ENCODE measurements around the gene GANC.

The GANC gene

DNA sequence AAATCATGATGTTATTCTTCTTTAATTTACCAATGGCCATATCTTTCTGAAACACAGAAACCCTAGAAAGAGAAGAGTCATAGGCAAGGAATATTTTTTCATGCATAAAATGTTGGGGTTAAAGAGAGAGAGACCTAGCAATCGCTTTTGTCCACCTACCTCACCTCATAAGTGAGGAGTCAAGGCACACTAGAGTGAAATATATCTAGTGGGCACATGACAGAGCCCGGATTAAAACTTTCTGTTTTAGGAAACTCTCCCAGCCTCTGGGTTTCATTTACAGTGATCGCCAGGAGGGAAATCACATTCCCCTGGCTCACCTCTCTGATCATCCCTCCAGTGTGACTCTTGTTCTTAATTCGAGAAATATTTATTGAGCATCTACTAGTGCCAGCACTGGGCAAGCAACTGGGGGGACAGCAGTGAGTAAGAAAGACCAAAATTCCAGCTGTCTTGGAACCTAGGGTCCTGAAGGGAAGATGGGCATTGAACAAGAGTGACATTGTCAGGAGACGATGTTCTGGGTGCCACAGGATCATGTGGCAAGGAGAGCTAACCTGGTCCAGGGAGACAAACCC, 87.6 kb downstream of the GANC start:
- H3K9me2 ChIP-seq (replicated peaks; ENCODE audit: low read depth, low read length), result no peaks in the 10 kb centered on the region
- TF ChIP-seq CTCF (conservative IDR thresholded peaks at IDR 0.05; ENCODE audit: low read length) (no peak), EZH2phosphoT487 (IDR thresholded peaks at IDR 0.05; ENCODE audit: borderline replicate concordance) (no peak)
- H3K4me3 ChIP-seq (ENCODE audit: low read length, poor library complexity, severe bottlenecking), result no peak overlapping the region
- no peak overlapping the region for H3K9ac ChIP-seq (ENCODE audit: low read depth, low read length, poor library complexity, severe bottlenecking)
- H3K79me2 ChIP-seq (ENCODE audit: insufficient read depth, low read length), result no peaks in the 10 kb centered on the region
- H2AFZ ChIP-seq (ENCODE audit: low read length), result no peak overlapping the region
- H3F3A ChIP-seq (ENCODE audit: low read depth), result no peaks in the 10 kb centered on the region
- no peaks in the 10 kb centered on the region for H3K4me1 ChIP-seq (ENCODE audit: insufficient read depth, low read length, poor library complexity, severe bottlenecking)
- H3K27me3 ChIP-seq (ENCODE audit: insufficient read depth, low read length, poor library complexity, severe bottlenecking), result no peaks in the 10 kb centered on the region
- H4K20me1 ChIP-seq (ENCODE audit: insufficient read depth, low read length, poor library complexity, severe bottlenecking), result no peaks in the 10 kb centered on the region
- H3K9me3 ChIP-seq (ENCODE audit: insufficient read depth, low read depth, low read length), result no peaks in the 10 kb centered on the region
- no peak overlapping the region for H3K4me2 ChIP-seq (ENCODE audit: low read depth, low read length, poor library complexity, severe bottlenecking)
- H3K36me3 ChIP-seq (ENCODE audit: insufficient read depth, low read length), result no peaks in the 10 kb centered on the region

DNA sequence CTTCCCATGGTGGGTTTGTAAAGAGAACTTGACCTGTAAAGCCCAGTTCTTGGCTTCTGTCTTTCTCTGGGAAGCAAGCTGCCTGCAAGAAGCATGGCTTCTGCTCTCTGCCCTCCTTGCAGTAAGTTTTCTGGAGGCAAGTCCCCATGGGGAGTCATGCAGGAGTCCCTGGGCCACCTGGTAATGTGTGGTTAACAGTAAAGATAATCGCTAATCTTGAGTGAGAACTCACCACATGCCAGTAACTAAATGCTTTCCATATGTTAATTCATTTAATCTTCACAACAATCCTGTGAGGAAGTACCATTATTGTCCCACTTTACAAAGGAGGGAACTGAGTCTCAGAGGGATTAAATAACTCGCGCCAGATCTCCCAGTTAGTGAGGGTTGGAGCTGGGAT, 90.5 kb downstream of the GANC start:
- Histone ChIP-seq H3K4me2 (ENCODE audit: low read depth, low read length, poor library complexity, severe bottlenecking) (no peak overlapping the region), H3K9me3 (ENCODE audit: insufficient read depth, low read depth, low read length) (no peaks in the 10 kb centered on the region), H3F3A (ENCODE audit: low read depth) (no peaks in the 10 kb centered on the region), H3K4me1 (ENCODE audit: insufficient read depth, low read length, poor library complexity, severe bottlenecking) (no peaks in the 10 kb centered on the region), H3K36me3 (ENCODE audit: insufficient read depth, low read length) (no peaks in the 10 kb centered on the region), H3K79me2 (ENCODE audit: insufficient read depth, low read length) (no peaks in the 10 kb centered on the region), H3K9ac (ENCODE audit: low read depth, low read length, poor library complexity, severe bottlenecking) (no peak overlapping the region), H2AFZ (ENCODE audit: low read length) (no peak overlapping the region), H4K20me1 (ENCODE audit: insufficient read depth, low read length, poor library complexity, severe bottlenecking) (no peaks in the 10 kb centered on the region), H3K9me2 (replicated peaks; ENCODE audit: low read depth, low read length) (no peaks in the 10 kb centered on the region), H3K27me3 (ENCODE audit: insufficient read depth, low read length, poor library complexity, severe bottlenecking) (no peaks in the 10 kb centered on the region), H3K4me3 (ENCODE audit: low read length, poor library complexity, severe bottlenecking) (no peak overlapping the region)
- TF ChIP-seq EZH2phosphoT487 (IDR thresholded peaks at IDR 0.05; ENCODE audit: borderline replicate concordance), result no peak
- TF ChIP-seq CTCF (conservative IDR thresholded peaks at IDR 0.05; ENCODE audit: low read length), result no peak

- Histone ChIP-seq H3K36me3 (ENCODE audit: insufficient read depth, low read length) (no peaks in the 10 kb centered on the region), H3K4me2 (ENCODE audit: low read depth, low read length, poor library complexity, severe bottlenecking) (no peak overlapping the region), H3K79me2 (ENCODE audit: insufficient read depth, low read length) (no peaks in the 10 kb centered on the region), H2AFZ (ENCODE audit: low read length) (no peak overlapping the region), H3K4me1 (ENCODE audit: insufficient read depth, low read length, poor library complexity, severe bottlenecking) (no peaks in the 10 kb centered on the region), H3K4me3 (ENCODE audit: low read length, poor library complexity, severe bottlenecking) (no peak overlapping the region), H3K27me3 (ENCODE audit: insufficient read depth, low read length, poor library complexity, severe bottlenecking) (no peaks in the 10 kb centered on the region), H3K9ac (ENCODE audit: low read depth, low read length, poor library complexity, severe bottlenecking) (no peak overlapping the region), H4K20me1 (ENCODE audit: insufficient read depth, low read length, poor library complexity, severe bottlenecking) (no peaks in the 10 kb centered on the region), H3K9me2 (replicated peaks; ENCODE audit: low read depth, low read length) (no peaks in the 10 kb centered on the region), H3F3A (ENCODE audit: low read depth) (no peaks in the 10 kb centered on the region), H3K9me3 (ENCODE audit: insufficient read depth, low read depth, low read length) (no peaks in the 10 kb centered on the region)
- no peak for TF ChIP-seq CTCF (conservative IDR thresholded peaks at IDR 0.05; ENCODE audit: low read length)
- no peak for TF ChIP-seq EZH2phosphoT487 (IDR thresholded peaks at IDR 0.05; ENCODE audit: borderline replicate concordance)
These were observed 90.9 kb downstream of the GANC start for GRCh38 chr15:42363942-42364341.
